Measurements from ENCODE around the gene TRAK2. TPM values are rescaled to one million over a fixed set of nuclear protein-coding genes. Genes with fewer than 3 reads are reported as not detected.

Gene TRAK2
- polyA plus RNA-seq, 1 of the 3 experiments (the other 2 are of a cell fraction) = 10.4 TPM

DNA sequence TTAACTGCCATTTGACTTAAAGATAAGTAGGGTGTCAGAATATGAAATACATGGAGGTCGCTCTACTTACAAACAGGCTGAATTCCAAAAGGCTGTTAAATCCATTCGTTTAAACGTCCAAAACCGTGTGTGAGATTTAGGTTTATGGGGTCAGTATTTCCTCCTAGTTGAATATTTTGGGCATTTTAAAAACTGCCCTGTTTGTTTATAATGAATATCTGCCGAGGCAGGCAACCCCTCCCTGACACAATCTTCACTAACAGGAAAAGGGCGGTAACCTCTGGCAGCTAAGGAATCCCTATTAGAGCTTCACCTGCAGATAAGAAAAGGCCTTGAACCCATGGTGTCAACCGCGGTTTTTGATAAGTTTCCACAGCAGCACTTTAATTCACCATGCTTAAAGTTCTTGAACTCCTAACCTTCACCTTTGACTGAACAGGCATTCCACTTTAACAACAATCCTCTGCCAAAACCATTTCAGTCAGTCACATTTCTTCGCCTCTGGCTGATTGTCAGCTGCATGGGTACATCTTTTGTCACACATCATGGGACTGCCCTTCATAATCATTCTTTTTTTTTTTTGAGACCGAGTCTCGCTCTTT, 17.8 kb downstream of the TRAK2 start:
- POLR2A ChIA-PET = interaction anchor here (0.9 to 1.0 kb wide), 2 partner anchors 12 to 18 kb away, joined by 3 to 4 read pairs; partner anchors contain the start of genes STRADB and TRAK2
- CTCF ChIA-PET = interaction anchor here (0.9 to 1.3 kb wide), 2 partner anchors 27 to 39 kb away, joined by 3 read pairs; no protein-coding TSS in a partner anchor
- WGBS (ENCODE audit: low lambda C conversion rate) = 46% methylated on average over 11 of the region's 11 CpGs
- Histone ChIP-seq H3K4me2 (peak overlapping the region; percentile 78), H2AFZ (ENCODE audit: low read depth) (peak overlapping the region; percentile 4; the same call in 1 of the 2 replicates), H3K27ac (ENCODE audit: low read depth in 2 of 2, low read length in 1 of 2) (peak overlapping the region; percentile 94 to 97), H3K4me1 (ENCODE audit: control insufficient read depth in 1 of 2, insufficient read depth in 2 of 2, low read depth in 1 of 2, low read length in 1 of 2) (peaks cover 22 to 32% of the 10 kb centered on the region in 2 experiments), H3K4me3 (ENCODE audit: low read depth in 2 of 2, low read length in 1 of 2) (peak overlapping the region; percentile 6 to 17; a peak in 2 of 4 replicates), H3K9me3 (no peaks in the 10 kb centered on the region), H3K36me3 (replicated peaks in 1 of 2; ENCODE audit: control insufficient read depth in 1 of 2, insufficient read depth in 2 of 2, low read length in 1 of 2) (no peaks in the 10 kb centered on the region), H4K20me1 (ENCODE audit: insufficient read depth) (peaks cover 3% of the 10 kb centered on the region; the same call in 1 of the 2 replicates), H3K9me2 (no peaks in the 10 kb centered on the region), H3F3A (replicated peaks; ENCODE audit: insufficient read depth) (peaks cover 30% of the 10 kb centered on the region), H3K79me2 (ENCODE audit: insufficient read depth) (peaks cover 83% of the 10 kb centered on the region), H3K9ac (peak overlapping the region; percentile 66; the same call in 1 of the 2 replicates), H3K27me3 (ENCODE audit: insufficient read depth) (no peaks in the 10 kb centered on the region)
- TF ChIP-seq, protein P1, sequence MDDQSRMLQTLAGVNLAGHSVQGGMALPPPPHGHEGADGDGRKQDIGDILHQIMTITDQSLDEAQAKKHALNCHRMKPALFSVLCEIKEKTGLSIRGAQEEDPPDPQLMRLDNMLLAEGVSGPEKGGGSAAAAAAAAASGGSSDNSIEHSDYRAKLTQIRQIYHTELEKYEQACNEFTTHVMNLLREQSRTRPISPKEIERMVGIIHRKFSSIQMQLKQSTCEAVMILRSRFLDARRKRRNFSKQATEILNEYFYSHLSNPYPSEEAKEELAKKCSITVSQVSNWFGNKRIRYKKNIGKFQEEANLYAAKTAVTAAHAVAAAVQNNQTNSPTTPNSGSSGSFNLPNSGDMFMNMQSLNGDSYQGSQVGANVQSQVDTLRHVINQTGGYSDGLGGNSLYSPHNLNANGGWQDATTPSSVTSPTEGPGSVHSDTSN (IDR thresholded peaks at IDR 0.05) = no peak
- TF ChIP-seq CHD2 (IDR thresholded peaks at IDR 0.05; ENCODE audit: low read length, partially characterized antibody) (no peak), MXI1 (IDR thresholded peaks at IDR 0.05; ENCODE audit: low read depth, low read length) (no peak), FOXM1 (IDR thresholded peaks at IDR 0.05; ENCODE audit: low read depth) (no peak), GABPA (IDR thresholded peaks at IDR 0.05; ENCODE audit: low read depth) (no peak), SIN3A (IDR thresholded peaks at IDR 0.05; ENCODE audit: borderline replicate concordance, low read depth, low read length) (no peak), TAF1 (IDR thresholded peaks at IDR 0.05; ENCODE audit: borderline replicate concordance, low read depth, low read length) (no peak), JUND (IDR thresholded peaks at IDR 0.05) (no peak), GATA2 (CRISPR knock-in tag; IDR thresholded peaks at IDR 0.05) (no peak), RFX5 (IDR thresholded peaks at IDR 0.05; ENCODE audit: low read length) (no peak), FOXJ3 (CRISPR knock-in tag; IDR thresholded peaks at IDR 0.05) (no peak; the same call in 1 of the 2 replicates), NRF1 (IDR thresholded peaks at IDR 0.05; ENCODE audit: low read depth, low read length) (no peak), TCF12 (IDR thresholded peaks at IDR 0.05) (no peak), FOSL2 (IDR thresholded peaks at IDR 0.05; ENCODE audit: borderline replicate concordance, low read depth) (no peak), EZH2phosphoT487 (IDR thresholded peaks at IDR 0.05; ENCODE audit: borderline replicate concordance, low read depth) (no peak), EP300 (IDR thresholded peaks at IDR 0.05; ENCODE audit: borderline replicate concordance in 1 of 2, low read depth in 1 of 2, low read length in 1 of 2) (no peak)
- TF ChIP-seq, protein P2, sequence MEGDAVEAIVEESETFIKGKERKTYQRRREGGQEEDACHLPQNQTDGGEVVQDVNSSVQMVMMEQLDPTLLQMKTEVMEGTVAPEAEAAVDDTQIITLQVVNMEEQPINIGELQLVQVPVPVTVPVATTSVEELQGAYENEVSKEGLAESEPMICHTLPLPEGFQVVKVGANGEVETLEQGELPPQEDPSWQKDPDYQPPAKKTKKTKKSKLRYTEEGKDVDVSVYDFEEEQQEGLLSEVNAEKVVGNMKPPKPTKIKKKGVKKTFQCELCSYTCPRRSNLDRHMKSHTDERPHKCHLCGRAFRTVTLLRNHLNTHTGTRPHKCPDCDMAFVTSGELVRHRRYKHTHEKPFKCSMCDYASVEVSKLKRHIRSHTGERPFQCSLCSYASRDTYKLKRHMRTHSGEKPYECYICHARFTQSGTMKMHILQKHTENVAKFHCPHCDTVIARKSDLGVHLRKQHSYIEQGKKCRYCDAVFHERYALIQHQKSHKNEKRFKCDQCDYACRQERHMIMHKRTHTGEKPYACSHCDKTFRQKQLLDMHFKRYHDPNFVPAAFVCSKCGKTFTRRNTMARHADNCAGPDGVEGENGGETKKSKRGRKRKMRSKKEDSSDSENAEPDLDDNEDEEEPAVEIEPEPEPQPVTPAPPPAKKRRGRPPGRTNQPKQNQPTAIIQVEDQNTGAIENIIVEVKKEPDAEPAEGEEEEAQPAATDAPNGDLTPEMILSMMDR (IDR thresholded peaks at IDR 0.05) = no peak
- TF ChIP-seq, protein P3, sequence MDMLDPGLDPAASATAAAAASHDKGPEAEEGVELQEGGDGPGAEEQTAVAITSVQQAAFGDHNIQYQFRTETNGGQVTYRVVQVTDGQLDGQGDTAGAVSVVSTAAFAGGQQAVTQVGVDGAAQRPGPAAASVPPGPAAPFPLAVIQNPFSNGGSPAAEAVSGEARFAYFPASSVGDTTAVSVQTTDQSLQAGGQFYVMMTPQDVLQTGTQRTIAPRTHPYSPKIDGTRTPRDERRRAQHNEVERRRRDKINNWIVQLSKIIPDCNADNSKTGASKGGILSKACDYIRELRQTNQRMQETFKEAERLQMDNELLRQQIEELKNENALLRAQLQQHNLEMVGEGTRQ (IDR thresholded peaks at IDR 0.05; ENCODE audit: borderline replicate concordance, low read depth, low read length) = no peak
- TF ChIP-seq, protein P4, sequence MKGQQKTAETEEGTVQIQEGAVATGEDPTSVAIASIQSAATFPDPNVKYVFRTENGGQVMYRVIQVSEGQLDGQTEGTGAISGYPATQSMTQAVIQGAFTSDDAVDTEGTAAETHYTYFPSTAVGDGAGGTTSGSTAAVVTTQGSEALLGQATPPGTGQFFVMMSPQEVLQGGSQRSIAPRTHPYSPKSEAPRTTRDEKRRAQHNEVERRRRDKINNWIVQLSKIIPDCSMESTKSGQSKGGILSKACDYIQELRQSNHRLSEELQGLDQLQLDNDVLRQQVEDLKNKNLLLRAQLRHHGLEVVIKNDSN (IDR thresholded peaks at IDR 0.05; ENCODE audit: borderline replicate concordance, low read depth) = no peak
- no peak for DNase-seq
